Sigmoid colon (tissue), 7 donors: Measurements from ENCODE around the gene XAGE3. TPM values are rescaled to one million over a fixed set of nuclear protein-coding genes. Genes with fewer than 3 reads are reported as not detected.
"Not testable (repeated sequence)": the region's sequence is repeated elsewhere in the genome, so short reads cannot be mapped to it uniquely, and the experiment has no call there.

Experiments
- DNase-seq: peaks from one replicate; pipeline ENCODE4 v3.0.0-alpha.2; 2019
- H3K27ac ChIP-seq, 4 donors: fragments of 200-600 bp; sonication (generic); one replicate each; pipeline ENCODE4 v1.5.1; 2016 to 2019; ENCODE audit warnings: mild to moderate bottlenecking in 1 of 4
- H3K27me3 ChIP-seq, 3 donors: fragments of 200-600 bp; sonication (generic); one replicate each; pipeline ENCODE4 v1.5.1; 2019; ENCODE audit warnings: mild to moderate bottlenecking in 1 of 3
- H3K36me3 ChIP-seq, 4 donors: fragments of 200-600 bp; sonication (generic); one replicate each; pipeline ENCODE4 v1.5.1; 2016 to 2019
- H3K4me1 ChIP-seq, 4 donors: fragments of 200-600 bp; sonication (generic); one replicate each; pipeline ENCODE4 v1.5.1; 2017 to 2019
- H3K4me3 ChIP-seq, 4 donors: fragments of 200-600 bp; sonication (generic); one replicate each; pipeline ENCODE4 v1.5.1; 2017 to 2019; ENCODE audit warnings: mild to moderate bottlenecking in 2 of 4, moderate library complexity in 1 of 4
- H3K9me3 ChIP-seq, 4 donors: fragments of 200-600 bp in 3 of 4; sonication (generic) in 3 of 4; one replicate each; pipeline versions ENCODE4 v1.5.1 to v1.6.1; 2013 to 2019
- EP300 ChIP-seq, 4 donors: sonication (generic); formaldehyde crosslinking; IDR thresholded peaks; one replicate each; pipeline ENCODE4 v1.6.1; 2017; ENCODE audit warnings: antibody characterized with exemption in 4 of 4
- POLR2A ChIP-seq, 2 donors: fragments of 450-650 bp; IDR thresholded peaks; one replicate each; pipeline ENCODE4 v1.6.1; 2016; ENCODE audit warnings: antibody characterized with exemption in 2 of 2, mild to moderate bottlenecking in 2 of 2, moderate library complexity in 2 of 2
- POLR2AphosphoS5 ChIP-seq, 4 donors: sonication (generic); formaldehyde crosslinking; IDR thresholded peaks; one replicate each; pipeline ENCODE4 v1.6.1; 2017; ENCODE audit warnings: antibody characterized with exemption in 4 of 4
- WGBS, 2 donors: extraction: QIAGEN DNeasy Blood & Tissue Kit; methylation state at CpG; one replicate each; pipeline ENCODE4 v1.1.7; 2013; 5-methylcytosine and 5-hydroxymethylcytosine counted together
- intact Hi-C: fragments of 100-400 bp; cut with DNase I; formaldehyde crosslinking; loops from one replicate; pipeline ENCODE4 v1.15.1; 2023
- polyA plus RNA-seq, 3 donors: library from polyadenylated mRNA; stranded (reverse); fragments of 200-250 nt; gene quantifications; one replicate each; pipeline ENCODE4 v1.2.3, GENCODE V29; 2013
- total RNA-seq, 4 donors: library from RNA; depleted of rRNA; stranded (reverse); fragments of >200 nt; gene quantifications; one replicate each; pipeline ENCODE4 v1.1.0, GENCODE V29; 2016
- TF ChIP-seq, protein P1 (sequence below), 4 experiments: fragments of 450-650 bp in 3 of 4; fragments of 200-600 bp in 1 of 4; IDR thresholded peaks; one replicate each; pipeline ENCODE4 v1.5.1; 2016 to 2019; ENCODE audit warnings: antibody characterized with exemption in 4 of 4, mild to moderate bottlenecking in 3 of 4, moderate library complexity in 2 of 4
- donor health status: healthy with polysubstance abuse.
- donor health status: Bipolar disorder and iron deficiency.
- donor health status: healthy.

XAGE3 gene
- total and polyA plus RNA-seq, 7 donors, result not detected

GRCh38 chrX:52852110-52852860 is 15.6 kb downstream of the XAGE3 start:
- no peak for TF ChIP-seq EP300 (IDR thresholded peaks at IDR 0.05)
- TF ChIP-seq POLR2A (IDR thresholded peaks at IDR 0.05), result no peak
- TF ChIP-seq, protein P1, sequence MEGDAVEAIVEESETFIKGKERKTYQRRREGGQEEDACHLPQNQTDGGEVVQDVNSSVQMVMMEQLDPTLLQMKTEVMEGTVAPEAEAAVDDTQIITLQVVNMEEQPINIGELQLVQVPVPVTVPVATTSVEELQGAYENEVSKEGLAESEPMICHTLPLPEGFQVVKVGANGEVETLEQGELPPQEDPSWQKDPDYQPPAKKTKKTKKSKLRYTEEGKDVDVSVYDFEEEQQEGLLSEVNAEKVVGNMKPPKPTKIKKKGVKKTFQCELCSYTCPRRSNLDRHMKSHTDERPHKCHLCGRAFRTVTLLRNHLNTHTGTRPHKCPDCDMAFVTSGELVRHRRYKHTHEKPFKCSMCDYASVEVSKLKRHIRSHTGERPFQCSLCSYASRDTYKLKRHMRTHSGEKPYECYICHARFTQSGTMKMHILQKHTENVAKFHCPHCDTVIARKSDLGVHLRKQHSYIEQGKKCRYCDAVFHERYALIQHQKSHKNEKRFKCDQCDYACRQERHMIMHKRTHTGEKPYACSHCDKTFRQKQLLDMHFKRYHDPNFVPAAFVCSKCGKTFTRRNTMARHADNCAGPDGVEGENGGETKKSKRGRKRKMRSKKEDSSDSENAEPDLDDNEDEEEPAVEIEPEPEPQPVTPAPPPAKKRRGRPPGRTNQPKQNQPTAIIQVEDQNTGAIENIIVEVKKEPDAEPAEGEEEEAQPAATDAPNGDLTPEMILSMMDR (IDR thresholded peaks at IDR 0.05), result no peak
- TF ChIP-seq POLR2AphosphoS5 (IDR thresholded peaks at IDR 0.05), result no peak
- WGBS, 2 donors, result 83 to 91% methylated on average over 9 of the region's 9 CpGs
- Histone ChIP-seq H3K9me3 (no peaks in the 10 kb centered on the region), H3K4me1 (no peaks in the 10 kb centered on the region), H3K36me3 (no peaks in the 10 kb centered on the region), H3K27me3 (no peaks in the 10 kb centered on the region), H3K27ac (no peak overlapping the region), H3K4me3 (no peak overlapping the region)
- DNase-seq, result no peak
- intact Hi-C loops, result no loop called here

DNA sequence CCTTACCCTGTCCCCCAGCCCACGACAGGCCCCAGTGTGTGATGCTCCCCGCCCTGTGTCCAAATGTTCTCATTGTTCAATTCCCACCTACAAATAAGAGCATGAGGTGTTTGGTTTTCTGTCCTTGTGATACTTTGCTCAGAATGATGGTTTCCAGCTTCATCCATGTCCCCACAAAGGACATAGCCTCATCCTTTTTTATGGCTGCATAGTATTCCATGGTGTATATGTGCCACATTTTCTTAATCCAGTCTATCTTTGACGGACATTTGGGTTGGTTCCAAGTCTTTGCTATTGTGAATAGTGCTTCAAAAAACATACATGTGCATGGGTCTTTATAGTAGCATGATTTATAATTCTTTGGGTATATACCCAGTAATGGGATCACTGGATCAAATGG is 24.3 kb downstream of the XAGE3 start:
- H3K36me3 ChIP-seq, H3K9me3 ChIP-seq, DNase-seq, H3K4me3 ChIP-seq, H3K27me3 ChIP-seq, H3K27ac ChIP-seq, intact Hi-C loops, H3K4me1 ChIP-seq: not testable (repeated sequence)
- 86 to 88% methylated on average over 3 of the region's 3 CpGs for WGBS, 2 donors

GRCh38 chrX:52839137-52839536 is 28.7 kb downstream of the XAGE3 start:
- TF ChIP-seq EP300 (IDR thresholded peaks at IDR 0.05), result no peak
- no peak for TF ChIP-seq POLR2A (IDR thresholded peaks at IDR 0.05)
- no peak for TF ChIP-seq POLR2AphosphoS5 (IDR thresholded peaks at IDR 0.05)
- TF ChIP-seq, protein P1 (IDR thresholded peaks at IDR 0.05), result no peak
- Histone ChIP-seq H3K9me3 (no peaks in the 10 kb centered on the region), H3K4me3 (no peak overlapping the region), H3K36me3 (no peaks in the 10 kb centered on the region), H3K4me1 (no peaks in the 10 kb centered on the region), H3K27ac (no peak overlapping the region), H3K27me3 (no peaks in the 10 kb centered on the region)
- intact Hi-C loops, result no loop called here
- DNase-seq, result no peak
- WGBS, 2 donors, result 14 to 54% methylated on average over 2 of the region's 2 CpGs

DNA sequence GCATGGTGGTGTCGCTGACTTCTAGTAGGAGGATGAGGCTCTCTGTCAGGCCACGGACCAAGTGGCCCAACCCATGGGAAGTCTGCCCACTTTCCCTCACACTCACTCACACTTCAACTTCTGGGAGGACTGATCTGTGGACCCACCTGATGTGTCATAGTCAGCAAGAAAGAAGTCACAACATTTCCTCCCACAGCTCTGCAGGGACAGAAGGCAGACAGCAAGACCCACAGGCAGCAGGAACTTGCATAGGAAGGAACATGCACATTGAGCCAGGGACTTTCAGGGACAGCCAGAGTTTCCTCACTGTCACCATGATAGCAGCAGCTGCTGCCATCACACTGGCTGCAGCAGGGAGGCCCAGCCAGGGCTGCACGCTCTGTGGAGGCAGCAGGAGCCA is 37.3 kb downstream of the XAGE3 start:
- 64 to 67% methylated on average over 3 of the region's 3 CpGs for WGBS, 2 donors
- Histone ChIP-seq H3K9me3 (no peaks in the 10 kb centered on the region), H3K27ac (no peak overlapping the region), H3K4me1 (no peaks in the 10 kb centered on the region), H3K36me3 (no peaks in the 10 kb centered on the region), H3K27me3 (no peaks in the 10 kb centered on the region), H3K4me3 (no peak overlapping the region)
- DNase-seq, result no peak
- intact Hi-C loops, result no loop called here
- TF ChIP-seq POLR2A (IDR thresholded peaks at IDR 0.05) (no peak), EP300 (IDR thresholded peaks at IDR 0.05) (no peak), POLR2AphosphoS5 (IDR thresholded peaks at IDR 0.05) (no peak)
- TF ChIP-seq, protein P1 (IDR thresholded peaks at IDR 0.05), result no peak

- no peak overlapping the region for H3K4me3 ChIP-seq
- H3K9me3 ChIP-seq, result no peaks in the 10 kb centered on the region
- intact Hi-C loops, result no loop called here
- DNase-seq, result no peak
- no peak overlapping the region for H3K27ac ChIP-seq
- H3K4me1 ChIP-seq, result no peaks in the 10 kb centered on the region
- no peaks in the 10 kb centered on the region for H3K27me3 ChIP-seq
- TF ChIP-seq, protein P1 (IDR thresholded peaks at IDR 0.05), result no peak
- no peak for TF ChIP-seq EP300 (IDR thresholded peaks at IDR 0.05)
- no peak for TF ChIP-seq POLR2AphosphoS5 (IDR thresholded peaks at IDR 0.05)
- no peak for TF ChIP-seq POLR2A (IDR thresholded peaks at IDR 0.05)
- no peaks in the 10 kb centered on the region for H3K36me3 ChIP-seq
- WGBS, 2 donors, result 38 to 73% methylated on average over 2 of the region's 2 CpGs
These were observed 43.3 kb downstream of the XAGE3 start for GRCh38 chrX:52824608-52825007.
